Prostate gland (tissue), 1 donor: ENCODE results near the gene SLC34A1.

Experiments used
- POLR2A ChIP-seq: fragments of 450-650 bp; IDR thresholded peaks from one replicate; pipeline ENCODE4 v1.6.1; 2016; ENCODE audit warnings: antibody characterized with exemption, mild to moderate bottlenecking
- POLR2AphosphoS5 ChIP-seq: sonication (generic); formaldehyde crosslinking; IDR thresholded peaks from one replicate; pipeline ENCODE4 v1.6.1; 2017; ENCODE audit warnings: antibody characterized with exemption

DNA sequence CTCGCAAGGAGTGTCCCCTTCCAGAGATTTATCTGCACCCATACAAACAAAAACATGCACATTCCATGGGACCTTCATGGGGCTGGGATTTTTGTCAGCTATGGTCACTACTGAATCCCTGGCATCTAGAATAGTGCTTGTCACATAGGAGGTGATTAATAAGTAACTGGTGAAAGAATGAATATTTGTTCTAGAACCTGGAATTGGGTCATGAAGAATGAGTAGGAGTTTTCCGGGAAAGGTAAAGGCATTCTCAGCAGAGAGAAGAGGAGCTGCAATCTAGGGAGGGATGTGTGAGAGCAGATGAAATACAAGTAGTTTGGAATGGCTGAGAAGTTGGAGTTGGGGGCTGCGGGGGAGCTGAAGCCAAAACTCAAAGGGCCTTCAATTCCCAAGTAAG is 30.0 kb upstream of the SLC34A1 start:
- TF ChIP-seq POLR2A (no peak), POLR2AphosphoS5 (no peak)
